LNCaP clone FGC (cell line): Measurements from ENCODE around the gene PTPRQ.

ENCODE experiments used
- DNase-seq: peaks from one replicate; pipeline ENCODE4 v3.0.0-alpha.2; 2011; ENCODE audit warnings: low read depth
- H3K4me3 ChIP-seq: 2 replicates; pipeline ENCODE4 v1.5.1; 2011; ENCODE audit warnings: mild to moderate bottlenecking, low read depth, low read length, control low read depth
- CTCF ChIP-seq: IDR thresholded peaks from 2 replicates; pipeline ENCODE4 v1.5.1; 2012; ENCODE audit warnings: mild to moderate bottlenecking; ENCODE audit not compliant: control insufficient read depth, insufficient read depth; ENCODE audit errors: extremely low read depth

PTPRQ gene

GRCh38 chr12:80676856-80677255, 232.8 kb downstream of the PTPRQ start:
- DNase-seq, result no peak
- TF ChIP-seq CTCF, result no peak
- no peak overlapping the region for H3K4me3 ChIP-seq

- no peak for DNase-seq
- no peak for TF ChIP-seq CTCF
- no peak overlapping the region for H3K4me3 ChIP-seq
Measured at GRCh38 chr12:80677994-80678393, 234.0 kb downstream of the PTPRQ start.

GRCh38 chr12:80679346-80680131, 235.5 kb downstream of the PTPRQ start:
- H3K4me3 ChIP-seq, result no peak overlapping the region
- no peak for TF ChIP-seq CTCF
- no peak for DNase-seq

- no peak for TF ChIP-seq CTCF
- H3K4me3 ChIP-seq, result no peak overlapping the region
- DNase-seq, result no peak
Measured at GRCh38 chr12:80681287-80681686, 237.3 kb downstream of the PTPRQ start.

- no peak for TF ChIP-seq CTCF
- no peak overlapping the region for H3K4me3 ChIP-seq
- no peak for DNase-seq
Measured at GRCh38 chr12:80681786-80682185, 237.8 kb downstream of the PTPRQ start.

GRCh38 chr12:80684077-80684495, 240.1 kb downstream of the PTPRQ start:
- no peak for DNase-seq
- H3K4me3 ChIP-seq, result no peak overlapping the region
- TF ChIP-seq CTCF, result no peak

GRCh38 chr12:80690090-80690489, 246.1 kb downstream of the PTPRQ start:
- DNase-seq, result no peak
- no peak for TF ChIP-seq CTCF
- H3K4me3 ChIP-seq, result no peak overlapping the region
